HG03354 (cell line): ENCODE results near the gene ZFAND4.
"Not testable (repeated sequence)": the region's sequence is repeated elsewhere in the genome, so short reads cannot be mapped to it uniquely, and the experiment has no call there.

Source experiments
- ATAC-seq: cut with Tn5 transposase; IDR thresholded peaks from one replicate; pipeline ENCODE4 v1.9.1; 2021; ENCODE audit warnings: mild to moderate bottlenecking; ENCODE audit not compliant: unreplicated experiment, poor library complexity, severe bottlenecking

The ZFAND4 gene

DNA sequence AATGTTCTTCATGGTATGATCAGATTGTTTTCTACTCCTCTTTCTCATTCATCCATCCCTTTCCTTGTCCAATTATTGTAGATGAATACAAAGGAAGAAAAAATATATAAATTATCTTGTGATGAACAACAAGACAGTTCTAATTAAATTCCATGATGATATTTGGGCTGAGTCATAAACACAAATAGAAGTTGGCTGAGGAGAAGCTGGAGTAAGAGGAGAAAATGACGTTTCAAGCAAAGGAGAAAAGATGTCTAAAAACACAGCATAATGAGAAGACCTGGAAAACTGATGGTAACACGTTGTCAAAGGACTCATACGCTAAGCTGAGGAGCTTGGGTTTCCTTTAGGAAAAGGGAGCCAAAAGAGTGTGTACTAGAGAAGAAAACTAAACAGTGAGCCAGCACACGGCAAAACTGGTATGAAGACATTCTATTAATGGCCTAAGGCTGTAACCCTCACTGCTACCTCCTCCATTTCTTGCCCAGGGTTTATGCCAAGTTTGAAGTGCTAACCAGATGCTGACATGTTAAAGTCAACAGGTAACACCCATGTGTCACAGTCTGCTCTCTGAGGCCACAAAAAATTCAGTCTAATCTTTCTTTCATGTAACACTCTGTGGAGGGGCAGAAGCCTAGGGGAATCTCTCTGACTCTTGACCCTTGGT, 26.1 kb downstream of the ZFAND4 start:
- ATAC-seq = no peak

DNA sequence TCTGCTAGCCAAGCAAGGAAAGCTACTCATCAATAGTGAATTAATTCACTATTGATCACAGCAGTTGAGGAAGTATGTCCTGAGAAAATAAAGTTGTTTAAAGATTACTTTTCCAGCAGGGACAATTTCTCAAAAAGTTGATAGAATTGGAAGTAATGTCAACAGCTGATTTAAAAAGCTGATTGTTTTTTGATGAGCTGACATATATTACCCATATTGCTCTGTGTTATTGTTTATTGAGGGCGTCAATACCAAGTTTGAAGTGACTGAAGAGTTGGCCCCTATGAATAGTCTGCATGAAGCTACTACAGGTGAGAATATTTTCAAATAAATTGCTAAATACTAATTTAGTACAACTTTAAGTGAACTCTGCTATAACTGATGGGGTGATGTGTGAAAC, 28.0 kb downstream of the ZFAND4 start:
- ATAC-seq = no peak

DNA sequence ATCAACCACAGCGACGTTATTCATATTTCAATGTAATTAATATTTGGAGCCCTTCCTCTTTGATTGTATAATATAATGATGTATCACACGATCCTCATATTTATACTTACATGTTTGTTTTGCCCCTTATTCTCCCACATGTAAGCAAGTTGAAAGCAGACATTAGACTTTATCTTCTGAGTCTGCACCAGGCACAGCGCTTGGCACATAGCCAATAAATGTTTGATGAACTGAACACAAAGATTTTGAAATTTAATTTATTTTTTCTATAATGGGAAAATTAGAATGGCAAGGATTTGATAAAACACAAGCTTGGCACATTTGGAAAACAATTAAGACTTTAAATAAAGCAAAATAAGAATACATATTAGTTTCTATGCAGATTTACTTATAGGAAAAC, 31.6 kb downstream of the ZFAND4 start:
- no peak for ATAC-seq

DNA sequence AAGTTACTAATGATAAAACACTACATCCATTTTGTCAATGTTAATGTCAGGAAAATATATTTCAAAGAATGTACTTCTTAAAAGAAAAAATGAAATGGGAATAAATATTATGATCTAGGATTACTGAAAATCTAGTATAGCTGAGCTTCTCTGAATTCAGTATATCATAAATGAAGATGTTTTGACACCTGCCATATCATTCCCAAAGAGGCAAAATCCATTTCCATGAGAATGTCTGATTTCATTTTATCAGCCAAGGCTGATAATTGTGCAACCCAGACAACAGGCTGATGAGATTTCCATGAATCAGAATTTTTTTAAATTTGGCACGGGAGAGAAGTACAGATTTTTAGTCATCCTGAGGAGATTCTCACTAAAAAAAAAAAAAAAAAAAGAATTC, 32.5 kb downstream of the ZFAND4 start:
- ATAC-seq = no peak

DNA sequence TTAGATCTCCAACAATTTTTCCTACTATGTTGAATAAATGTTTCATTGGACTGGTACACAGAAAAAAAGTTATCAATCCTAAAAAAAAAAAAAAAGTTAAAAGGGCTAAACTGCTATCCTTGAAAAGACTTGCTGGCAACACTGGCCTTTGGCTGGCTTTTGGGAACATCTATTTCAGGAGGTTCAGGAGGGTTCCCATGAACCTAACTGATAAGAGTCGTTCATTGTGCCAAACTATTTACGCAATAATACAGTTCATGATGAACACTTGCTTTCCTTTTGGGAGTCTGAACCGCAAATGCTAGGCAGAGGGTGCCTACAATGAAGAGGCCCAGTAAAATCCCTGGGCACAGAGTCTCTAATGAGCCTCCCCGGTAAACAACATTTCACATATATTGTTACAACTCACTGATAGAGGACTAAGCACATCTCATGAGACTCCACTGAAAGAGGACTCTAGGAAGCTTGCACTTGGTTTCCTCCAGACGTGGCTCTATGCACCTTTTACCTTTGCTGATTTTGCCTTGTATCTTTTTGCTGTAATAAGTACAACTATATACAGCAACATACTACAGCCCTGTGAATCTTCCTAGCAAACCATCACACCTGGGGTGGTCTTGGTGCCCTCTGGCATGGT, 45.0 kb downstream of the ZFAND4 start:
- no peak for ATAC-seq

DNA sequence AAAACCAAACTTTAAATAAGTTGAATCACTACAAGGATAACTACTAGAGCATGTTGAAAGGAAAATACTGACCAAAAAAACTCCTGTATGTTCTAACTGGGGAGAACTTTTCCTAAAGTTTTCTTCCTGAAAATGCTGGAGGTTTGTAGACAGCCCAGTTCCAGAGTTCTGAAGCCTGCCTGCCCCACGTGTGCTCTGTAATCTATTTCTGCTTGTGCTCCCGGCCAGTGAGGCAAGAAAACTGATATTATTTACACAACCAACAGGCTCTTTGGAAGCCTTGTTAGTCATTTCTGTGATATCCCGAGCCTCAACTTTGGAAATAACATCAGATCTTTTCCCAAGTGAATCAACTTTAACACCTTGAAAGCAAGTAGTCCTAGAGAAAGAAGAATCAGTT, 46.7 kb downstream of the ZFAND4 start:
- no peak for ATAC-seq

DNA sequence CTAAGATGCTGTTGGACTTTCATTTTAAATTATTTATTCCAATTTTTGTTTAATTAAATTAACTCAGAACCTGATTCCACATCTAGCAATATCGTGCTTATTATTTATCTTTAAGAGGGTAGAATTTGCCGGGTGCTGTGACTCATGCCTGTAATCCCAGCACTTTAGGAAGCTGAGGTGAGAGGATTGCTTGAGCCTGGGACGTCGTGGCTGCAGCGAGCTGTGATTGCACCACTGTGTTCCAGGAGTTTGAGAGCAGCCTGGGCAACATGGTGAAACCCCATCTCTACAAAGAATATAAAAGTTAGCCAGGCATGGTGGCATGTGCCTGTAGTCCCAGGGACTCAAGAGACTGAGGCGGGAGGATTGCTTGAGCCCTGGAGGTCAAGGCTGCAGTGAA, 47.8 kb downstream of the ZFAND4 start:
- no peak for ATAC-seq

DNA sequence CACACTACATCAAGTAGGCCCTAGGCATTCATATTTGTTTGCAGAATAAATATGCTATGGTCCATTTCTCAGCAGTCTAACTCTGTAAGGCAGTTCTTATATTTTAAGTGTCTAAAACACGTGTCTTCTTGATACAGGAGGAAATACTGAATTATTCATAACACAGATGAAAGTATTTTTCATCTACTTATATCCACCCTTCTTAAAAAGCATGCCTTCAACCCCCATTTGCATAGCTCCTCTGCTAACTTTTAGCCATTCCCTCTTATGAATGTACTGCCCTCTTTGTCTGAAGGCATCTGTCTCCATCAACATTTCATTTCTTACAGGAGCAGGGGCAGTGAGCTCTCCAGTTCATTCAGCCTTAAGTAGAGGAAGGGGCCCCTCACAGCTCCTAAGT, 57.7 kb downstream of the ZFAND4 start:
- no peak for ATAC-seq

DNA sequence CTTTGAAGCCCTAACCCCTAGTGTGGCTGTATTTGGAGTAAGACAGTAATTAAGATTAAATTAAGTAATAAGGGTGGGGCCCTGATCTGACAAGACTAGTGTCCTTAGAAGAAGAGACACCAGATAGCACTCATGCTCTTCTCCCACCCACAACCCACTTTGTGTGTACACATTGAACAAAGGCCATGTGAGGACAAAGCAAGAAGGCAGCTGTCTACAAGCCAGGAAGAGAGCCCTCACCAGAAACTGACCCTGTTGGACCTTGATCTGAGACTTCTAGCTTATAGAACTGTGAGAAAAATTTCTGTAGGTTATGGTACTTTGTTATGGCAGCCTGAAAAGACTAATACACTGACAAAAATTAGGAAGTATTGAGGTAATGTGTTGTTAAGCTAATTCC, 59.8 kb downstream of the ZFAND4 start:
- no peak for ATAC-seq

DNA sequence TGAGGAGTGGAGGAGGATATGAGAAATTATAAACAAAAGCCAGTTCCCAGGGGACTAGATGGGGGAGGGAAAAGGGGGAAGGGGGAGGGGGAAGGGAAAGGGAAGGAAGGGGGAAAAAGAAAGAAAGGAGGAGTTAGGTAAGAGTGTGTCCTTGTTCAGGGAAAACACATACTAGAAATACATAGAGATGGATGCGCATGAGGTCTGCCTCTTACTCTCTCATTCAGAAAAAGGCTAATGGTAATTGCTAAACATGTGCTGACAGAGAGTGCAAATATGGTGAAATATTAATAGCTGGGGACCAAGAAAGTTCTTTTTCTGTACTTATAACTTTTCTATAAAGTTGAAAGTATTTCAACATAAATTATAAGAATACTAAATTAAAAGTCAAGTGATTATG, 64.5 kb downstream of the ZFAND4 start:
- no peak for ATAC-seq

DNA sequence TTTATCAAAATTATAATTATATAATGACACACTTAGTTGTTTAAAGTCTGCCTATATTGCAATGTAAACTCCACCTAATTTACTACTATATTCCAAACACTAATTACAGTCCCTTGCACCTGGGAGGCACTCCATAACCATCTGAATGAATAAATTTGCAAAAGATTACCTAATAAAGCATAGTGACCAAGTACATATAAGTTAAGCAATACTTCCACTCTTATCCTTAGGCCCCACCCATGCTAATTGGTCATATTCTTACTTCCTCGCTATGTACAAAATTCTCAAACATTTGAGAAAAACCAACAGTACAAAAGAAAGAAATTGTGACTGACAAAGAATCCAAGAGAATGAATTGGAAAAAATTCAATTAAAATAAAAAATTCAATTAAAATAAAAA, 65.3 kb downstream of the ZFAND4 start:
- ATAC-seq = no peak

DNA sequence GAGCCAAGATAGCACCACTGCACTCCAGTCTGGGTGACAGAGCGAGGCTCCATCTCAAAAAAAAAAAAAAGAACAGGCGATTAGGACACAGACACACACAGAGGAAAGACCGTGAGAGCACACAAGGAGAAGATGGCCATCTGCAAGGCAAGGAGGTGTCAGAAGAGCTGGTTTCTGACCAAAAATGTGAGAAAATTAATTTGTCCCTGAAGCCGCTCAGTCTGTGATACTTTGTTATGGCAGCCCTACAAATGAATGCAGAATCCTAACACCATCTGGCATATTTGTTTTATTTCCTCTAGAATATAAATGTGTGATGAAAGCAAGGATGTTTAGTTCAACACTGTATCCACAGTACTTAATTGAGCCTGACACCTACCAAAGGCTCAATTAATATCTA, 69.7 kb downstream of the ZFAND4 start:
- ATAC-seq = no peak

DNA sequence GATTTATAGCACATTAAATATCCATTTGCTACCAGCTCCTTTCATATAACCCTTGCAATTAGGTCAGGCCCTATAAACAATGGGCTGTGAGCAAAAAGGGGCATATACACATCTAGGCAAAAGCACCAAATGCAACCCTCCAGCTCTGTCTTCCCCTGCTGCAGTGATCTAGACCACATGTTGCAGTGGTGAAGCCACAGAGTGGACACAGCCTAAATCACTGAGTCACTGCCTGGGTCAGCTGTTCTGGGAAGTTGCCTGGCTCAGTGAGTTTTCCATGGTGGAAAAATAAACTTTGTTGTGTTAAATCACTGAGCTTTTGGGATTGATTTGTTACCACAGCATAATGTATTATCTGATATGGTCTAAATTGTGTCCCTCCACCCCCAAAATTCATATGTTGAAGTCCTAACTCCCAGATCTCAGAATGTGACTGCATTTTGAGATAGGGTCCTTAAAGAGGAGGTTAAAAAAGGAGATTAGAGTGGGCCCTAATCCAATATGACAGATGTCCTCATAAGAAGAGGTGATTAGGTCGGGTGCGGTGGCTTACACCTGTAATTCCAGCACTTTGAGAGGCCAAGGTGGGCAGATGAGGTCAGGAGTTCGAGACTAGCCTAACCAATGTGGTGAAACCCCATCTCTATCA, 70.4 kb downstream of the ZFAND4 start:
- no peak for ATAC-seq

DNA sequence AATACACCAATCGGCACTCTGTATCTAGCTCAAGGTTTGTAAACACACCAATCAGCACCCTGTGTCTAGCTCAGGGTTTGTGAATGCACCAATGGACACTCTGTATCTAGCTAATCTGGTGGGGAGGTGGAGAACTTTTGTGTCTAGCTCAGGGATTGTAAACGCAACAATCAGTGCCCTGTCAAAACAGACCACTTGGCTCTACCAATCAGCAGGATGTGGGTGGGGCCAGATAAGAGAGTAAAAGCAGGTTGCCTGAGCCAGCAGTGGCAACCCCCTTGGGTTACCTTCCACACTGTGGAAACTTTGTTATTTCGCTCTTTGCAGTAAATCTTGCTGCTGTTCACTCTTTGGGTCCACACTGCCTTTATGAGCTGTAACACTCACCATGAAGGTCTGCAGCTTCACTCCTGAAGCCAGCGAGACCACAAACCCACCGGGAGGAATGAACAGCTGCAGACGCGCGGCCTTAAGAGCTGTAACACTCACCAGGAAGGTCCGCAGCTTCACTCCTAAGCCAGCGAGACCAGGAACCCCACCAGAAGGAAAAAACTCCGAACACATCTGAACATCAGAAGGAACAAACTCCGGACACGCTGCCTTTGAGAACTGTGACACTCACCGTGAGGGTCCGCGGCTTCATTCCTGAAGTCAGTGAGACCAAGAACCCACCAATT, 71.2 kb downstream of the ZFAND4 start:
- ATAC-seq = not testable (repeated sequence)

DNA sequence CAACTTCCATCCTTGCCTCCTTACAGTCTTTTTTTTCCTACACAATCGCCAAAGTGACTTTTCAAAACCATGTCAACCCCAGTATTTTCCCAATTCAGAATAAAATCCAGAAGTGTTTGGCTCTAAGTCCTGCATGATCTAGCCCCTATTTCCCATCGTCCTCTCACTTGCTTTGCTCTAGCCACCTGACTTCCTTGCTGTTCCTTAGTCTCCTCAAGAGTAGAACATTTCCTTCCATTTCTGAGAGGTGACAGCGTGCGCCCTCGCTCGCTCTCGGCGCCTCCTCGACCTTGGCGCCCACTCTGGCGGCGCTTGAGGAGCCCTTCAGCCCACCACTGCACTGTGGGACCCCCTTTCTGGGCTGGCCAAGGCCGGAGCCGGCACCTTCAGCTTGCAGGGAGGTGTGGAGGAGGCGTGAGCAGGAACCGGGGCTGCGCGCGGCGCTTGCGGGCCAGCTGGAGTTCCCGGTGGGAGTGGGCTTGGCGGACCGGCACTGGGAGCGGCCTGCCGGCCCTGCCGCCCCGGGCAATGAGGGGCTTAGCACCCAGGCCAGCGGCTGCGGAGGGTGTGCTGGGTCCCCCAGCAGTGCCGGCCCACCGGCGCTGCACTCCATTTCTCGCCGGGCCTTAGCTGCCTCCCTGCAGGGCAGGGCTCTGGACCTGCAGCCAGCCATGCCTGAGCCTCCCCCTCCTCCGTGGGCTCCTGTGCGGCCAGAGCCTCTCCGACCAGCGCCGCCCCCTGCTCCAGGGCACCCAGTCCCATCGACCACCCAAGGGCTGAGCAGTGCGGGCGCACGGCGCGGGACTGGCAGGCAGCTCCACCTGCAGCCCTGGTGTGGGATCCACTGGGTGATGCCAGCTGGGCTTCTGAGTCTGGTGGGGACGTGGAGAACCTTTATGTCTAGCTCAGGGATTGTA, 72.0 kb downstream of the ZFAND4 start:
- ATAC-seq = not testable (repeated sequence)

DNA sequence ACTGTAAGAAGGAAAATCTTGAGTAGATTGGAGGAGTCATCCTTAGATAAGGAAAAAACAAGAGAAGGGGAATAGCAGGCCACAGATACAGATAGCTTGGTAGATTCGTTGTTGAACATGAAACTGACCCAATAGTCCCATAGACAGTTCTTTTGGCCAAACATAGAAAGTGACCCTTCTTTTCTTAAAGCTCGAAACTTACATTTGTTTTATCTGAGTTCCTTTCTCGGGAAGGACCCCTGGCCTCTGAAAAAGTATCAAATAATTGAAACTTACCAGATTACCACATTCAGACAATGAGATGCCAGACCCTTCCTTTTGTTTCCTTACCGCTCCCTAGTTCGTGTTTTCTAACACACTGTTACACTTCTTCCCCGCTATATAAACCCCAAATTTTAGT, 72.9 kb downstream of the ZFAND4 start:
- ATAC-seq = no peak

DNA sequence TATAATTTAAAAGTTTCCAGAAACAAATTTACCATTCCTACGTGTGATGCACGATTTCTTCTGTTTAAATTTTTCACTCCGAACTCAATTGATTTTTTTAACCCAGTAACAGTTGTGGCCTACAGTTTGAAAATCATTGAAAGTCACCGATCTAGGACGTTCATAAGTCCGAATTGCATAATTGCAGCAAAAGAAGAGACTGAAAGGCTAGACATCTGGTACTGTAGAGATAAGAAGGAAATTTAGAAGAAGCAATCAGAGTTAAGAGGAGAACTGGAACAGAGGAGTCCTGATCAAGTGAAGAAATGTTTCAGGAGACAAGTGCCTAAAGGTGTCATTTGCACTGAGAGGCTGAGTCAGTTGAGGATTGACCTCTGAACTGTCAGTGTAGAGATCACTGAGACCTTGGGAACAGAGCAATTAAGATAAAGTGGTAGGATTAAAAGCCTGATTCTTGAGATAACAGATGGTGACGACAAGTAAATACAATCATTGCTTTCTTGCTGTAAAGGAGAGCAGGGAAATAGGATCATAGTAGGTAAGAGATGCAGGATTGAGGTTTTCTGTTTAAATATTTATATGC, 73.5 kb downstream of the ZFAND4 start:
- ATAC-seq = no peak

DNA sequence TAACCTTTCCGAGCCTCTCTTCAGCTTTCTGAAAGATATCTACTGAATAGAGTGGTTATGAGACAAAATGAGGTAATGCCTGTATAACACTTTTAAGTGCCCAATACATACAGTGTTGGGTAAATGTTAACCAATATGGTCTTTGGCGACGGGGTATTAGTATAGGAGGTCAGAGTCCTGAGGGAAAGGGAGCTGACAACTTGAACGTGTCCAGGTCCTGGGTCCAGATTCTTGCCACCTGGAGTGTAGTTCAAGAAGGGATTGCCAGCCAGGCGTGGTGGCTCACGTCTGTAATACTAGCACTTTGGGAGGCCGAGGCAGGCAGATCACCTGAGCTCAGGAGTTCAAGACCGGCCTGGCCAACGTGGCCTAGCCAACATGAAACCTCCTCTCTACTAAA, 76.0 kb downstream of the ZFAND4 start:
- ATAC-seq = no peak
